Stimulated activated CD8-positive, alpha-beta memory T cell treated with anti-CD3 and anti-CD28 coated beads, Interleukin-4, amount 100 ng/mL, for 24 hours (primary cell): Measurements from ENCODE around the gene ATP6V1A.
"Not testable (repeated sequence)": the region's sequence is repeated elsewhere in the genome, so short reads cannot be mapped to it uniquely, and the experiment has no call there.

ENCODE experiments used
- DNase-seq: peaks from one replicate; pipeline ENCODE4 v3.0.0-alpha.2; 2020; ENCODE audit warnings: low read depth

The ATP6V1A gene

GRCh38 chr3:113828600-113828999 lies 81.8 kb downstream of the ATP6V1A start:
- no peak for DNase-seq

GRCh38 chr3:113829576-113830354 lies 82.9 kb downstream of the ATP6V1A start:
- DNase-seq, result no peak

GRCh38 chr3:113831103-113831355 lies 84.2 kb downstream of the ATP6V1A start:
- no peak for DNase-seq

- DNase-seq, result no peak
These were observed 85.8 kb downstream of the ATP6V1A start for GRCh38 chr3:113832477-113833164.

GRCh38 chr3:113834983-113835382 lies 88.1 kb downstream of the ATP6V1A start:
- DNase-seq, result no peak

- peak; percentile 75 for DNase-seq
These were observed 91.9 kb downstream of the ATP6V1A start, which contains the start of gene GRAMD1C for GRCh38 chr3:113838631-113839209. Gene GRAMD1C (plus strand): TSS chr3:113838788. CDS start chr3:113838910, 122 bp downstream.

GRCh38 chr3:113839551-113839950 lies 92.7 kb downstream of the ATP6V1A start:
- DNase-seq, result no peak

GRCh38 chr3:113844622-113845222 lies 97.9 kb downstream of the ATP6V1A start:
- no peak for DNase-seq

GRCh38 chr3:113847247-113847646 lies 100.4 kb downstream of the ATP6V1A start:
- no peak for DNase-seq

GRCh38 chr3:113847664-113848461 lies 101.0 kb downstream of the ATP6V1A start:
- DNase-seq, result no peak

- not testable (repeated sequence) for DNase-seq
These were observed 102.2 kb downstream of the ATP6V1A start for GRCh38 chr3:113849071-113849470.

GRCh38 chr3:113849841-113850240 lies 103.0 kb downstream of the ATP6V1A start:
- DNase-seq, result not testable (repeated sequence)

GRCh38 chr3:113850391-113850790 lies 103.6 kb downstream of the ATP6V1A start:
- not testable (repeated sequence) for DNase-seq

- DNase-seq, result no peak
These were observed 105.7 kb downstream of the ATP6V1A start for GRCh38 chr3:113852506-113852905.
